G401.6 (cell line): Measurements from ENCODE around the gene BMF.
A peak's percentile ranks its signal among the peaks of the same experiment; 100 is the strongest.
"Not testable (repeated sequence)": the region's sequence is repeated elsewhere in the genome, so short reads cannot be mapped to it uniquely, and the experiment has no call there.

Source experiments
- FAIRE-seq: peaks from 2 replicates; lab custom pipeline; 2012; peaks lifted over from hg19 to GRCh38; lab: Jason Lieb, UNC

The BMF gene

DNA sequence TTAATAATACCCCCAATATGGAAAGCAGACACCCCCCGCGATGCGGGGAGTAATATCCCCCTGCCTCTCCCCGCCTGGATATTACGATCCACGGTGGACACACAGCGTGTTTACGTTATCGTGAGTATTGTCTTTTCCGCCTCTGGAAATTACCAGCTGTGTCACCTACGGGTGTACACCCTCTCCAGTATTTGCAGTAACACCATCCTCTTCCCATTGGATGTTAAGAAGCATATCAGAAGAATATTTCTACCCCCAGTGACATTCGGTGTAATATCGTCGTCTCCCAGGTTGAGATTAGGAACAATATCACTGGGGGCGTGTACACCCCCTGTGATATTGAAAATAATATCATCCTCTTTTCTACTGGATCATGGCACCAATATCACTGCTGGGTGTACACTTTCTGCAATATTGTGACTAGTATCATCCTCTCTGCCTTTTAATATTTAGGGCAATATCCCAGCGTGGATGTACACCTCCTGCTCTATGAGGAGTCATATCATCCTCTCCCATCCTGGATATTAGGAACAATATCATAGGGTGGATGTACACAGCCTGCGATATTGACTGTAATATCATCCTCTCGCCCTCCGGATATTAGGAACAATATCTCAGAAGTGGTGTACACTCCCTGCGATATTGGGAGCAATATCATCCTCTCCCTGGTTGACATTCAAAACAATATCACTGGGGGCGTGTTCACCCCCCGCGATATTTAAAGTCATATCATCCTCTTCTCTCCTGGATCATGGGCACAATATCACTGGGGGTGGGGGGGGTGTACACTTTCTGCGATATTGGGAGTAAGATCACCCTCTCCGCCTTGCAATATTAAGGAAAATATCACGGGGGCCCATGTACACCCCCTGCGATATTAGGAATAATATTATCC is 20.3 kb upstream of the BMF start:
- no peak for FAIRE-seq

DNA sequence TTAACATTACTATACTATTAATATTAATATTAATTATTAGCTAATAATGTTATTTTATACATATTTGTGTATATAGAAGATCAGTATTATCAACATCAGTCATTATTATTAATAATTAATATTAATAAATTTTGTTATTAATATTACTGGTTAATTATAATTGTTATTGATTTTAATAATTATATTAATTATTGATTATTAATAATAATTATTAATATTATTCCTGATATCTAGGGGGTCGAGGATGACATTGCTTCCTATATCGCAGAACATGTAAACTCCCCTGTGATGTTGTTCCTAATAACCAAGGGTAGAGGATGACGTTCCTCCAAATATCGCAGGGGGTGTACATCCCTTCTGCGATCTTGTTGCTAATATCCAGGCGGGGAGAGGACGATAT is 17.3 kb upstream of the BMF start:
- FAIRE-seq: peak; percentile 97

DNA sequence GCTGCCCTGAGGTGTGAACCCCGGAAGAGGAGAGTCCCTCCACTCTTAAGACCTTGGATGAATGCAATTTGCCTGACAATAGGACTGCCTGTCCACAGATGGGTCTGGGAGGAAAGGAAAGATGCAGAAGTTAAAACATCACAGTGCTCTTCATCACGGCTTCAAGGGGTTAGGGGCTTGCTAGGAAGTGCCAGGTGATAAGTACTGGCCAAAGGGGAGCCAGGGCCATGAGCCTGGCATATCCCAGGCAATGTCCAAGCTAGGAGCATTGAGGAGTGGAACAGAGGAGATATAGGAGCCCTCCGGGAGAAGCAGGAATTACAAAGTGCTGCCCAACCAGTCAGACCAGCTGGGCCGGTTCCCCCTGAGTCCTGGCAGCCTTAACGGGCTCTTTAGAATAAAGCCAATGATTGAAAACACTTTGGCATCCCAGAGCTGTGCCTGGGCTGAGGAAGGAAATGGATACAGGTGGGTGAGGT is 16.2 kb upstream of the BMF start:
- FAIRE-seq: not testable (repeated sequence)

DNA sequence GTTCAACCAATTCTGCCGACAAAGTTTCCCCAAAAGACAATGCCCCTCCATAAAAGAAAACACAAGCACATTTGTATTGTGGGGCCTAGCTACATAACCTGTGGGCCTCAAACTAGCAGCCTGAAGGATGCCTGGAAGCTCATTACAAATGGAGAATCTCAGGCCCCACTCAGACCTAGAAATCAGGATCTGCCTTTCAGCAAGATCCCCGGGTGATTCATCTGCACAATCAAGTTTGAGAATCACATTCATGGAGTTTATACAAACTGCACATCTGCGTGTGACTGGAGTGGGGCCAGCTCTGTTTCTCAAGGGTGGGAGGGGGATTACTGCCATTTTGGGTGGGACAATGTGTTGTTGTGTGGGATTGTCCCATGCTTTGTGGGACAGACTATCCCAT is 15.7 kb upstream of the BMF start:
- not testable (repeated sequence) for FAIRE-seq

DNA sequence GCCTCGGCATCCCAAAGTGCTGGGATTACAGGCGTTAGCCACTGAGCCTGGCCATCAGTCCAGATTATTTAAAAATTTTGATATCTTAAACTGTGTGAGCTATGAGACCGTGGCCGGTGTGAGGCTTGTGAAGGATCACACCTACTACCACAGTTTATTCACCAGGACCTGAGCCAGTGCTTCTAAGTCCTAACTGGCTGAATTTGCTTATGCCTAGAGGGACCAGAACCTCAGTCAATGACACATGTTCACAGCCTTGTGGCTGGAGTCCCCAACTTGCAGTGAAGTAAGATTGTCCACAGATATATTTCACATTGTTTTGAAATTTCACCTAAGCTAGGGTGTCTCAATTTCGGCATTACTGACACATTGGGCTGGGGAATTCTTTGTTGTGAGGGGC is 15.2 kb upstream of the BMF start:
- FAIRE-seq: not testable (repeated sequence)

DNA sequence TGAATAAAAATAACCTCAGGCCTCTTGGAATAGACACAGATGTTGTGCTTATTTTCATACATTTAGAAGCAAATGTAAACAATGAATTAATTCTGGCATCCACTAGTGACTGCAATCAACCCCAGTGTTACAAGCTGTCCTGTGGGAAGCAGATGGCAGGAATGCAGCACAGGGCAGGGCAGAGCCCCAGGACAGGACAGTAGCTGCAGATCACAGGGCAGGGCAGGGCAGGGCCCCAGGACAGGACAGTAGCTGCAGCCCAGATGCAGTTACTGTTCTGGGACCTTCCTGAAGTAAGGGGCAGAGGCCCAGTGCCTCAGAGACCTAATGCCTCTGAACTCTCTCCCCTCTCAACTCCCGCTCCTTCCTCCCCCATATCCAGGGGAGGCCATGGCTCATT is 14.3 kb upstream of the BMF start:
- not testable (repeated sequence) for FAIRE-seq

DNA sequence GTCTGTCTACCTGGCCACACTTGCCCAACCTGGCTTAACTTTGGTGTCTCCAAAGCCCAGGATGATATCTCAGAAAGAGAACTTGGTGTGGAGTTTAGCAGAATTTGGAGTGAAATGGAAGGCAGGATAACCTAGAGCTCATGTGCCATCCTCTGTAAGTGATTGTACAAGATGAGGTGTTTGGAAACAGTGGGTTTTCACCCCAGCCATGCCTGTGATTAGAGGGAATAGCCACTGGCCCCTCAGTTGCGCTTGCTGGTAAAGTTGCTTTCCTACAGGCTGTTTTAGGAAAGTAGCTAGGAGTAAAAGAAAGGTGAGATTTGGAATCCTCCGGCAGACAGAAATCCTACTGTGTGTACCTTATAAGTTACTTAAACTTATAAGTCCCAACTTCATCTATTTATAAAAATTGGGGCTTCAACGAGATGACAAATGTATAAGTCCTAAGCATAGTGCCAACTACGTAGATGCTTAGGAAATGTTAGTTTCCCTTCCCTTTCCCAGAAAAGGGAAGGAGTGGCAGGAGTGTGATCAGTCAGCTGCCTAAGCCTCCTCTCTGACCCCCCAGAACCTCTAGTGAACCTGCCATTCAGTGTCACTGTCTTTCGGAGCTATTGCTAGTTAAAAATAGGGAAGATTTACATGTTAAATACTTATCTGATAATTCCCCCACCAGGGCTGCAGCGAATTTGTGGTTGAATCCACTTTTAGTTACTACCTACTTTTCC is 13.4 kb upstream of the BMF start:
- no peak for FAIRE-seq

DNA sequence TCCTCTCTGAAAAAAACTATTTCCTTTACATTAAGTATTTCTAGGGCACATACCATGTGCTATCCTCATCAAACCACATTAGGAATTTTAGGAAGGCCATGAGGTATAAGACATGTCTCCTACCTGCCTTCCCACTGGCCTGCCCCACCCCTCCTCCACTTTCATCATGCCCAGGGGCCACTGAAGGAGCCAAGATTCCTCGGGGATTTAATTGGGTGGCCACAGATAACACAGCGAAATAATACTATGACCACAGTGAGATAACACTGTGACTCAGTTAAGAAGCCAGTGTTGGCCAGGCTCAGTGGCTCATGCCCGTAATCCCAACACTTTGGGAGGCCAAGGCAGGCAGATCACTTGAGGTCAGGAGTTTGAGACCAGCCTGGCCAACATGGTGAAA is 9.8 kb upstream of the BMF start:
- no peak for FAIRE-seq

DNA sequence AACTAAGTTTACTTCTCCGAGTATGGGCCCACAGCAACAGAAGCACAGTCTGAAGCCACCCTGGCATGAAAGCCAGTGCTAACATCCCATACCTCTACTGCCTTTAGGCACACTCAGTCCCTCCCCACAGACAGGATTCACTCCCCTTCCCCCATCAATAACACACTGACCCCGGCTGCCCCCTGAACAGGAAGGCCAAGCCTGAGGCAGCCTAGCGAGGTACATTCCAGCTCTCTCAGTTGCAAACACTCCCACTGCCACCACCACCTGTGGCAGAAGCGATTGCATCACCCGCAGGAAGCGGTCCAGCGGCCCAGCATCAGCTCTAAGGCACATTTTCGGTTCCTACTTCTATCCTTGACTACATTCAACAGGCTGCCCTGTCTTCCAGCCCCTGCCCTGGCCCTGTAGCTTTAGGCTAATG is 7.0 kb upstream of the BMF start:
- no peak for FAIRE-seq

DNA sequence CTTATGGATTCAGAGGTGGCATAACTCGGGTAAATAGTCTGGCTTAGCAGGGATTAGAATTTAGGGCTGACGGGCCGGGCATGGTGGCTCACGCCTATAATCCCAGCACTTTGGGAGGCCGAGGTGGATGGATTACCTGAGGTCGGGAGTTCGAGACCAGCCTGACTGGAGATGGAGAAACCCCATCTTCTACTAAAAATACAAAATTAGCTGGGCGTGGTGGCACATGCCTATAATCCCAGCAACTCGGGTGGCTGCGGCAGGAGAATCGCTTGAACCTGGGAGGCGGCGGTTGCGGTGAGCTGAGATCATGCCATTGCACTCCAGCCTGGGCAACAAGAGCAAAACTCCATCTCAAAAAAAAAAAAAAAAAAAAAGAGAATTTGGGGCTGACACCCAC is 6.4 kb upstream of the BMF start:
- FAIRE-seq: not testable (repeated sequence)

DNA sequence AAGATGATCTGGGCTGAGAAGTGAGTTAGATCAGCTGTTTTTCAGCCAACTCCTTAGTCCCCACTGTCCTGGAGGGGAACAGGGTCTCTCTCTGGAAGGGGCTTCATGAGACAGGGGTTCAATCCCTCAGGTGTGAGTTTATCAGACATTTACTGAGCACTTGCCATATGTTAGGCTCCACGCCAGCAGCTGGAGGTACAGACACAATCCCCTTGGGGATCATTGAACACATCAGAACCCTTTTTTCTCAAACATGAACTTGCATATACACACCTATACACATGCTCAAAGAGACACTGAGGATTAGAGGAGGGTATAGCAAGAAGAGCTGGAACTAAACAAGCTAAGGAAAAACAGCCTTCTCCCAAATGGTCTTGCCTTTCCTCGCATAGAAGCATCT is 5.5 kb upstream of the BMF start:
- FAIRE-seq: no peak

DNA sequence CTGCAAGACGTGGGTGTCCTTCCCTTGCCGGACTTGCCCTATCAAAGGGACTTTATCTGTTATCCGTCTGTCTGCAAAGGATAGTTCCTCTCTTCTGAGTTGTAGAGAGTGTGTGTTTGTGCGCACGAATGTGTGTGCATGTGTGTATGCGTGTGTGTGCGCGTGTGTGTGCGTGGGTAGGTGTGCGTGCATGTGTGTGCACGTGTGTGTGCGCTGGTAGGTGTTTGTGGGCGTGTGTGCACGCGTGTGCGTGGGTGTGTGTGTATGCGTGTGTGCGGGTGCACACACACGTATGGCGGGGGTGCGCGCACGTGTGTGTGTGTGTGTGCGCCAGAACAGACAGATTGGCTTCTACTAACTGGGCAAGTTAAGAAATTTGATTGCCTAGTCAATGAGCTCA is 4.1 kb upstream of the BMF start:
- no peak for FAIRE-seq

DNA sequence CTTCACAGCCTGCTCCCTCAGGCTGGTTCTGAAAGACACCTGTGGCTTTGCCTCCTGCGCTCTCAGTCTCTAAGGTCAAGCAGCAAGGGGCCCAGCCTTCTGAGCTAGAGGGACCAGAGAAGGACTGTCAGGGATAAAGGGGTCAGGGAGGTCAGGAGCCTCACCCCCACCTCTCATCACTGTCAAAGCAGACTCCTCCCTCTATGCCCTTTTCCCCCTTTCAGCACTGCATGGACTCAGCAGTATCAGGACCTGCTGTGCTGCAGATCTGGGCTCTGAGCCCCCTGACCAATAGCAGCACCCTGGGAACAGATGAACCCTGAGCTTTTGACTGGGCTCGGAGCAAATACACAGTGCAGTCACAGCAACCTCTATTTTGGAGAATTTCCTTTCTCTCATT is 3.2 kb upstream of the BMF start:
- FAIRE-seq: no peak

DNA sequence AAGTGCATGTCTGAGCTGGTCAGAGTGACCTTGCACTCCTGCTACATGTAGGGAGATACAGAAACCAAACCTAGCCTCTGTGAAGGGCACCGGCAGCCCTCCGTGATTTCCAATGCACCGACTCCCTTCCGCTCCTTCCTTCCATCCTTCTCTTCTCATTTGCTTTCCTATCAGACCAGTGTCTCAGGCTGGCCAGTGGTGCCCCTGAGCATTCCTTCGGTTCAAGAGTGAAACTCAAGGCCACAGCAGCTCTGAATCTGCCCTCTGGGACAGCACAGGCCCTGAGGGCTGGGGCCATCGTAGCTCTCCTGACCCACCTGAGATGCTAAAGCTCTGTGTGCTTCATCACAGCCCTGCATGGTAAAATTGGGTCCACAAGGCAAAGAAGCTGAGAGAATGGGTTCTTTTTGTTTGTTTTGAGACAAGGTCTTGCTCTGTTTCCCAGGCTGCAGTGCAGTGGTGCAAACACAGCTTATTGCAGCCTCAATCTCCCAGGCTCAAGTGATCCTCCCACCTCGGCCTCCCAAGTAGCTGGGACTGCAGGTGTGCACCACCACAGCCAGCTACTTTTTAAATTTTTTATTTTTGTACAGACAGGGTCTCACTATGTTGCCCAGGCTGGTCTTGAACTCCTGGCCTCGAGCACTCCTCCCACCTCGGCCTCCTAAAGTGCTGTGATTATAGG is 2.3 kb upstream of the BMF start:
- FAIRE-seq: no peak

DNA sequence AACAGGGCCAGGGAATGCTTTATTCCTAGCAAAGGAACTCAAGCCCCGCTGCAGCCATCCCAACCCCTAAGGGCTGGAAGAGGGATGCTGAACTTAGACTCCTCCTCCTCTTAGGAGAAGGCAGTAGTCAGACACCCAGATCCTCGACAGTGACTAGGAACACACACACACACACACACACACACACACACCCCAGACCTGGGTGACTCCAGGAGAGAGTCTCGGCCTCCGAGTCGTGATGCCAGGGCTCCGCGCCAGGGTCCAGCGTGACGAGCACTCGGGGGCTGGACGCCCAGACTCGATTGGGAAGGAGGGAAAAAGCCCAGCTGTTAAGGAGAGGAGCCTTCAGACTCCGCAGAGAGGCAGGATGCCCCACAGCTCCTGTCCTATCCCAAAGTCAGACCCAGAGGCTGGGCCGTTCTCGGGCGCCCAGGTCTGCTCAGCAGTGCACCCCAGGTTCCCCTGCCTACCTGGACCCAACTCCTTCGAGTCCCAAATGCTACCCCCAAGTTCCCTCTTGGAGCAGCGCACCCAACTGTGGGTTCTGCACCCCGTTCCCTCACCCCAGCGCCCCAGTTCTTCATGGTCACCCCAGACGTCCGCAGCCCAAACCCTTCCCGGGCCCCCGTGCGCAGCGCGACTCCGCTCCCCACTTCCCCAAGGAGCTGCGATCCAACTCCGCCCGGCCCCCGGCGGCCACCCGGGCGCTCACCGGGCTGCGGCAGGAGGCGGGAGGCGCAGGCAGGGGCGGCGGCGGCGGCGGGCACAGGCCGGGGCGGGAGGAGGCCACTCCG is 421 bp downstream of the BMF start:
- FAIRE-seq: no peak

DNA sequence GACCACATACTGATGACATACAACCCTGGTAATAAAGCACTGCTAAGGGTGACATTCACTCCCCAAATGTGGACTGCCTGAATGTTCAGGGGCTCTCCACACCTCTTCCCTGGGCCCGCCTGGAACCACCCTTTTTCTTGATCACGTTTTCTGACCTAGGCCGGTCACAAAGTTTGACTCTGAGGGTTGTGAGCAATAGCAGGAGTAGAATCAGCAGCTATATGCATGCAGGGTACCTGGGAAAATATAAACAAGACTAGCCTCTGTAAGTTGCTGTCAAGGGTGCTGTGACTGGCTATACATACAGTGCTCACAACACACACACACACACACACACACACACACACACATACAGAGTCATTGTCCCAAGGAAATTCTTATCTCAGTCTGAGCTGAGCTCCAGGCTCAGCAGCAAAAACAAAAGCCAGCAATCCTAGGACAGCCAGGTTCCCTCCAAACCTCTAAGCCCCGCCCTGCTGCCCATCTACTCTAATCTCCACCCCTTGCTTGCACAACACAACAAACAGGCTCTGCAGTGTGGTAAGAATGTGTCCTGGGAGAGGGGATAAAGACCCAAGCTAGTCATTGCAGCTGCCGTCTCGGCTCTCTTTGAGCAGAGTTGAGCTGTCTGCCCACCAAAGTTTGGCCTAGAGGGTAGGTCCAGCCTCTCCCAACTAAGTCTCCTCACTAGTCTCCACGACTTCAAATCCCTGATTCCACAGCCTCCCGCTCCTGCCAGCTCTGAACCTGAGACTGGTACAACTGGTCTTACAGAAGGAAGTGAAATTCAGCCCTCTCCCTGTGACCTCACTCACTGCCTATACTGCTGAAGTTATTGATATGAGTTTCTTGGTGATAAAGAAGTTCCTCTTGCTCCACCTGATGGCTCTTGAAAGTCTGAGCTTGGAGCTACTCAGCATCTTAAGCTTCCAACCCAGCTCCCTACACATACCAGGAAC is 2.2 kb downstream of the BMF start:
- no peak for FAIRE-seq

DNA sequence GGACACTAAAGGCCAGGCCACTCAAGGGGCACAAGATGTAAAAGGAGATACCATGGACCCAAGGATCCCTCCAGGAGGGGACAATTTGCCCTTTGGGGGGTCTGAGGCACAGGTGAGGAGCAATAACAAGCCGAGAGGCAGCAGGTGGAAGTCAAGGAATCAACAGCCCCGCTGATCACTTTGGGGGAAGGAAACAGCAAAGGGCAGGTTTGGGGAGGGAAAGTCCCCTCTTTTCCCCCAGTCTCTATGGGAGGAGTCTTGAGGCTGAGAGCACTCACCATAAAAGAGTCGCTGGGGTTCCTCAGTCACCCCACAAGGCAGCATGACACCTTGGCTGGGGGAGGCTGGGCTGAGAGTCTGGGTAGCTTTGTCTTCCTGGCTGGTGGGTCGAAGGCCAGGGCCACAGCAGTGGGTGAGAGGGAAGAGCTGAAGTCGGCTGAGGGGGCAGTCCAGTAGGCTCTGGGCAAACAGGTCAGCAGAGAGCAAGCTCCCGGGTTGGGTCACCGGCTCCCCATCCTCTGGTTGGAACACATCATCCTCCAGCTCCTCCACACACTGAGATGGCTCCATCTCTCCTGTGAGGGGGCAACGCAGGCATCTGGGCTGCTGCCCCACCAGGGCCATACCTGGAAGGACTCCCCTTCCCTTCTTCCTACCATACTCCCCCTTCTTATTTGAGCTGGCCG is 3.0 kb downstream of the BMF start:
- FAIRE-seq: no peak

DNA sequence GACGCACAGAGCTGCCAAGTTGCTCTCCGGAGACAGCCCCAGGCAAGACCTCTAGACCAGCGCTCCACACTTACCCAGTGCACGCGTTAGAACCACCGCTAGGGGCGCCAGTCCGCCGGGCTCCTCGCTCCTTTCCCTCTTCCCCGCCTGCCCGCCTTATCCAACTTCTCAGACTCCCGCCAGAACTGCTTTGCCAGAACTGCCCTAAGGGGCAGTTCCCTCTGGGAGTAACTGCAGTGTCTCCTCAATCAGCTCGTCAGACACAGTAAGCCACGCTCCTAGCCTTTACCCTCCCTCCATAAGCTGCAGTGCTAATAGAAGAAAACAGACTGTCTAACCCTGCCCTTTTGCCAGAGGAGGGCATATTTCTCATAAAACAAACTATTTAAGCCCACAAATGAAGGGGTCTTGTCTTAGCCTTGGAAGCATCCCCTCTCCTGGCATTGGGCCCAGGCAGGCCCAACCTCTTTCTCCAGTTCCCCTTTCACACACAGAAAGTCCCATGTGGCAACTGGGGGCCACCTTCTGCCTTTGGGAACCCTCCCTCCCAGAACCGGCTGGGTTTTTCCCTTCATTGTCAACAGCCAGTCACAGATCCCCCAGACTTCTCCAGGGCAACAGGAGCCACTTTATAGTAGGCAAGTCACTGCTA is 3.7 kb downstream of the BMF start:
- no peak for FAIRE-seq

DNA sequence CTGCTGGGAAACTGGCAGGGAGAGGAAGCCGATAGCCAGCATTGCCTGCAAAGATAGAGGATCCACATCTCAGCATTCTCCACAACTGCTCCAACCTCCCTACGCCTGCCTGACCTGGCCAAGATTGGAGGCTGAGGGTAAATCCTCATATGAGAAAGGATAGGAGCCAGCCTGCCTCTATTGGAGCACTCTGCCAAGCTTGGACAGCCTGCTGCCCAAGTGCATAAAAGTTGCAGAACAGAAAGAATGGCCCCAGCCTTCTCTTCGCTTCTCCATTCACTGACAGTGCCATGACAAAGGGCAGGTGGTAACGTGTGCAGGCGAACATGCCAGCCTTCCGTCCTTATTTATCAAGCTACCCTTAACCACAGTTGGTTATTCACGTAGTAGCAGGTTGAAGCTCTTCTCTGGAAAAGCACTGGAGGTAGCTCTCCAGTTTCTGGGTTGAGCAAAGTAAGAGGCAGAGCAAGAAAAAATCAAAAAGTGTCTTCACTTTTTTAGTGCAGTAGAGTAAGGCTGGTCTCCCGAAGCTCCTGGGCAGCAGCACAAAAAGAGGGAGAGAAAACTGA is 4.3 kb downstream of the BMF start:
- no peak for FAIRE-seq
